Right lobe of liver (tissue), 4 donors: ENCODE measurements around the gene LRRC1.

Experiments used
- CTCF ChIP-seq, 4 donors: fragments of 200-600 bp in 3 of 4; fragments of 450-650 bp in 1 of 4; IDR thresholded peaks; one replicate each; pipeline versions ENCODE4 v1.5.1 to v1.8.0; 2016 to 2022; ENCODE audit warnings: antibody characterized with exemption in 4 of 4, mild to moderate bottlenecking in 2 of 4
- POLR2A ChIP-seq: fragments of 450-650 bp; IDR thresholded peaks from one replicate; pipeline ENCODE4 v1.6.1; 2017; ENCODE audit warnings: antibody characterized with exemption, mild to moderate bottlenecking
- donor health status: DM: no; HTN: no; CAD: no.
- donor health status: DM: no; HTN: no; CAD: no.
- donor health status: DM: no; HTN: yes; CAD: no.

GRCh38 chr6:53918854-53919510 is 124.2 kb downstream of the LRRC1 start:
- TF ChIP-seq CTCF (IDR thresholded peaks at IDR 0.05) (no peak), POLR2A (no peak)
